NB4 (cell line): ENCODE measurements around the gene PDE1A.

Experiments
- DNase-seq: peaks from one replicate; pipeline ENCODE4 v3.0.0; 2010; ENCODE audit warnings: low read depth
- H3K4me3 ChIP-seq: one replicate; pipeline ENCODE4 v1.5.1; 2011; ENCODE audit warnings: mild to moderate bottlenecking, low read depth, low read length, moderate library complexity
- MYC ChIP-seq: IDR thresholded peaks from 2 replicates; pipeline ENCODE4 v1.6.1; 2011; ENCODE audit warnings: low read depth, low read length
- POLR2A ChIP-seq: IDR thresholded peaks from 2 replicates; pipeline ENCODE4 v1.6.1; 2011; ENCODE audit warnings: mild to moderate bottlenecking; ENCODE audit not compliant: insufficient read length; ENCODE audit errors: extremely low read depth
- TF ChIP-seq, protein P1 (sequence below): IDR thresholded peaks from one replicate; pipeline ENCODE4 v1.5.1; 2012; ENCODE audit warnings: low read depth, low read length
- TF ChIP-seq, protein P2 (sequence below): IDR thresholded peaks from 2 replicates; pipeline ENCODE4 v1.6.1; 2011; ENCODE audit warnings: low read depth, low read length

The PDE1A gene

DNA sequence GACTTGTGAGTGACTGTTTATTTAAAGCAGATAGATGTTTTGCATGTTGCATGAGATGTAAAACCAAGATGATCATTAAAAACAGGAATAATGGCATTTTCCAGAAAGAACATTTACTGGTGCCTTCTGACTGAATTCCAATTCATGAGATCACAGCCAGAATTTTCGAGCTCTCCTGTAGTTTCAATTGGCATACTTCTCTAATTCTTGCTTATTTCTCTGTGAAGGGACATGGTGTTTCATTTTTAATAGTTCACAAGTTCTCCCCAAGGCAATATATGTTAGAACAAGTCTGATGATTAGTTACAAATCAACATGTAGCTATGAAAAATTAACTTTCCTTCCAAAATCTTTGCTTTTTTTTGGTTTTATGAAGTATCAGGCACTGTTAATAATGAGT, 105.7 kb downstream of the PDE1A start:
- TF ChIP-seq, protein P1, sequence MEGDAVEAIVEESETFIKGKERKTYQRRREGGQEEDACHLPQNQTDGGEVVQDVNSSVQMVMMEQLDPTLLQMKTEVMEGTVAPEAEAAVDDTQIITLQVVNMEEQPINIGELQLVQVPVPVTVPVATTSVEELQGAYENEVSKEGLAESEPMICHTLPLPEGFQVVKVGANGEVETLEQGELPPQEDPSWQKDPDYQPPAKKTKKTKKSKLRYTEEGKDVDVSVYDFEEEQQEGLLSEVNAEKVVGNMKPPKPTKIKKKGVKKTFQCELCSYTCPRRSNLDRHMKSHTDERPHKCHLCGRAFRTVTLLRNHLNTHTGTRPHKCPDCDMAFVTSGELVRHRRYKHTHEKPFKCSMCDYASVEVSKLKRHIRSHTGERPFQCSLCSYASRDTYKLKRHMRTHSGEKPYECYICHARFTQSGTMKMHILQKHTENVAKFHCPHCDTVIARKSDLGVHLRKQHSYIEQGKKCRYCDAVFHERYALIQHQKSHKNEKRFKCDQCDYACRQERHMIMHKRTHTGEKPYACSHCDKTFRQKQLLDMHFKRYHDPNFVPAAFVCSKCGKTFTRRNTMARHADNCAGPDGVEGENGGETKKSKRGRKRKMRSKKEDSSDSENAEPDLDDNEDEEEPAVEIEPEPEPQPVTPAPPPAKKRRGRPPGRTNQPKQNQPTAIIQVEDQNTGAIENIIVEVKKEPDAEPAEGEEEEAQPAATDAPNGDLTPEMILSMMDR: no peak
- no peak for TF ChIP-seq MYC
- TF ChIP-seq, protein P2, sequence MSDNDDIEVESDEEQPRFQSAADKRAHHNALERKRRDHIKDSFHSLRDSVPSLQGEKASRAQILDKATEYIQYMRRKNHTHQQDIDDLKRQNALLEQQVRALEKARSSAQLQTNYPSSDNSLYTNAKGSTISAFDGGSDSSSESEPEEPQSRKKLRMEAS: no peak
- no peak for TF ChIP-seq POLR2A
- no peak overlapping the region for H3K4me3 ChIP-seq
- no peak for DNase-seq

DNA sequence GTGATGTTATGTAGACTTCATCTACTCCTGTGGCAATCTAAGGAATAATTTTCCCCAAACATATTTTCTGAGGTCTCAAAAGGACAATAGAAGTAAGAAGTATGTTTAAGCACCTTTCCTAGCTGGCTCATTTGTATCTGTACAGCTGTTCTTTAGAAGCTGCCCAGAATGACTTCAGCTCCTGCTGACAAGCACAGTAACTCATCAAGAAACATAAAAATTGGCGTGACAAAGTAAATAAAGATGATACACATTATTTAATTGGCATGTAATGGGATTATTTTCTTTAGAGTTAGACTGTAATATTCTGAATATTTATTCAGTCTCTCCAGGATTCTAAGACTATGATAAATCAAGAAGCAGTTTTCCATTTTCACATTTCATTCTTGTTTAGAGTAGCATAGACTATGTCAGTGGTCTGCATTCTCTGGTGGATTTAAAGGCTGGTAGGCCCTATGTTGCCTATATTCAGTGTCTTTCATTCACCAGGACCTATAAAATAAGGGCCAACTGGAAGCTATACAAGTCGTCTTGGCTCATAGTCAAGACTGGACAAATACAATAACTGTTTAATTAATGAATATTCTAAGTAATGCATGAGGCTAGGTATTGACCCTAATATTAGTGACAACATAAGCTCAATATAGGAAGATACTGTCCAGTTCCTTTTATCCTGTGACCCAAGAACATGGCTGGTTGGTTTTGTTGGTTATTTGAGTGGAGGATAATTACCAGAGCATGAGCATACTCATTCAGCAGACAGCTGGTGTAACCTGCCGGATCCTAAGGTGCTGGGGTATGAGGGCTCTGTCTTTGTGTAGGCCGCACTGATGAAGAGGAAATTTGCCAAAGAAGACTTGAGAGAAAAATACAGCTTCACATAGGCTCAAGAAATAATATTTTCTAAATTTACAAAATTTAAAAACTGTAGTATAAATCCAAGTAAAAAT, 107.0 kb downstream of the PDE1A start:
- TF ChIP-seq MYC: no peak
- TF ChIP-seq, protein P1: no peak
- no peak for TF ChIP-seq POLR2A
- TF ChIP-seq, protein P2: no peak
- no peak for DNase-seq
- H3K4me3 ChIP-seq: no peak overlapping the region

DNA sequence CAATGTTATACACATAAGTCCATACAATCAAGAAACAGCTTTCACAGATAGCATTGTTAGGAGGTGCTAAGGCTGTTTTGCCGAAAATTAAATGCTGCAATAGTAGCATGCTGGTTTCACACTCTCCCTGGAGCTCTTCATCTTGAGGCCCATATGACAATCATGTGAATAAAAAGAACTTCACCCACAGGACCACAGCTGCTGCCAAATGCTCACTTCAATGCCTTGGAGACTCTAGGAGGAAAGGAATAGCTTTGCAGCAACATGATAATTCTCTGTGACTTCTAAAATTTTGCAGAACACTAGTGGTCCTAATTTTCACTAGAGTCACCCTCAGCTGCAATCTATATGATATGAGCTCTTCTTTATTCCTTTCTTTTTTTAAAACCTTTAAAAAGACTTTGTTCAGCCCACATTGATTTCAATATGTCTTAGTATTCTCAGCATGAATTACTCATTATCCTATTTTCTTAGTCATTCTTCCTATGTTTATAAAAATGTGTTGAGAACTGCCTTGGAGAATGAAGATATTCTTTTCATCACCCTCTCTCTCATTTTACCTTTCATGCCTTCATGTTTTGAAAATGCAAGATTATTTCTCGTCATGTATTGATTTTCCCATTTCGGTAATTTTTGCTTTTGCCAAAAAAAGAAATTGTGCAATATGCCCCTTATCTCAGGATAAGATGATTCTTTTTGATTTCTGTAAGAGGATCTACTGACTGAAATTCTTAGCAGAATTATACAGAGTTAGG, 108.2 kb downstream of the PDE1A start:
- TF ChIP-seq, protein P2: no peak
- no peak for TF ChIP-seq POLR2A
- no peak for TF ChIP-seq MYC
- TF ChIP-seq, protein P1: no peak
- no peak for DNase-seq
- no peak overlapping the region for H3K4me3 ChIP-seq

DNA sequence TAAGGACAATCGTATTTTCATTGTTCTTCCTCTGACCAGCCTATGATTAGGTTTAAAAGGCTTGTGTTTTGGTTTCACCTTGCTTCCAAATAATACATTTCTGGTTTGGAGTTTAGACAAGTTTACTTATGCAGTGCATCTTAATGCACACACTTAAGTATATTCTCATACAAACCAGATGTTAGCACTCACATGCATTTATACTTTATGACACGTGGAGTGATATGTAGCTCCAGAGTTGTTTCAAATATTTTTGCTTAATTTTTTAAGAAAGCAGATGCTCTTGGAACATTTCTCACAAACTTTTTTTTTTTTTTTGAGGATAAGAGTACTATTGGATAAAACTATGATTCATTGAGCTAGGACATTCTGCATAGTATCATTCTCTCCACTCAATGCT, 109.9 kb downstream of the PDE1A start:
- TF ChIP-seq MYC (no peak), POLR2A (no peak)
- TF ChIP-seq, protein P1: no peak
- TF ChIP-seq, protein P2: no peak
- DNase-seq: no peak
- no peak overlapping the region for H3K4me3 ChIP-seq

DNA sequence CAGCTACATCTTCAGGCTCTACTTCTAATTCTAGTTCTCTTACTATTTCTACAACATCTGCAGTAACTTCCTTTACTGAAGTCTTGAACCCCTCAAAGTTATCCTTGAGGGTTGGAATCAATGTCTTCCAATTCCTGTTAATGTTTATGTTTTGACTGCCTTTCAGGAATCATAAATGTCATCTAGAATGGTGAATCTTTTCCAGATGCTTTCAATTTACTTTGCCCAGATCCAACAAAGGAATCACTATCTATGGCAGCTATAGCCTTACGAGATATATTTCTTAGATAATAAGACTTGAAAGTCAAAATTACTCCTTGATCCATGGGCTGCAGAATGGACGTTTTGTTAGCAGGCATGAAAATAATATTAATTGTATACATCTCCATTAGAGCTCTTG, 123.9 kb downstream of the PDE1A start:
- H3K4me3 ChIP-seq: no peak overlapping the region
- no peak for DNase-seq
- TF ChIP-seq, protein P1: no peak
- no peak for TF ChIP-seq POLR2A
- no peak for TF ChIP-seq MYC
- TF ChIP-seq, protein P2: no peak
